Measurements from ENCODE around the gene THRA. TPM values are rescaled to one million over a fixed set of nuclear protein-coding genes. Genes with fewer than 3 reads are reported as not detected.

The THRA gene
- total and polyA plus RNA-seq, 2 of the 8 experiments (the other 6 are each of a cell fraction or from before 2014, with no cell fraction given), result 6.4 to 10.2 TPM

- TF ChIP-seq KDM1A (IDR thresholded peaks at IDR 0.05; ENCODE audit: borderline replicate concordance, low read length), result no peak
- TF ChIP-seq TEAD4 (IDR thresholded peaks at IDR 0.05; ENCODE audit: low read depth, low read length), result no peak
- TF ChIP-seq SIRT6 (IDR thresholded peaks at IDR 0.05; ENCODE audit: low read length), result no peak
- TF ChIP-seq RNF2 (IDR thresholded peaks at IDR 0.05; ENCODE audit: borderline replicate concordance, low read depth, low read length, missing control alignments, poor library complexity, severe bottlenecking), result no peak
- no peak for TF ChIP-seq YY1 (IDR thresholded peaks at IDR 0.05; ENCODE audit: low read depth, low read length)
- TF ChIP-seq JUND (IDR thresholded peaks at IDR 0.05; ENCODE audit: low read length), result no peak
- TF ChIP-seq GABPA (IDR thresholded peaks at IDR 0.05; ENCODE audit: borderline replicate concordance, insufficient read depth, low read length), result no peak
- TF ChIP-seq SAP30 (IDR thresholded peaks at IDR 0.05; ENCODE audit: insufficient read depth, insufficient replicate concordance, low read length), result no peak
Measured at GRCh38 chr17:40087049-40087794, 24.5 kb downstream of the THRA start (continued).

Measured in H1 (cell line).